ENCODE data around the gene ACTG2.
"Not testable (repeated sequence)": the region's sequence is repeated elsewhere in the genome, so short reads cannot be mapped to it uniquely, and the experiment has no call there.

The ACTG2 gene

DNA sequence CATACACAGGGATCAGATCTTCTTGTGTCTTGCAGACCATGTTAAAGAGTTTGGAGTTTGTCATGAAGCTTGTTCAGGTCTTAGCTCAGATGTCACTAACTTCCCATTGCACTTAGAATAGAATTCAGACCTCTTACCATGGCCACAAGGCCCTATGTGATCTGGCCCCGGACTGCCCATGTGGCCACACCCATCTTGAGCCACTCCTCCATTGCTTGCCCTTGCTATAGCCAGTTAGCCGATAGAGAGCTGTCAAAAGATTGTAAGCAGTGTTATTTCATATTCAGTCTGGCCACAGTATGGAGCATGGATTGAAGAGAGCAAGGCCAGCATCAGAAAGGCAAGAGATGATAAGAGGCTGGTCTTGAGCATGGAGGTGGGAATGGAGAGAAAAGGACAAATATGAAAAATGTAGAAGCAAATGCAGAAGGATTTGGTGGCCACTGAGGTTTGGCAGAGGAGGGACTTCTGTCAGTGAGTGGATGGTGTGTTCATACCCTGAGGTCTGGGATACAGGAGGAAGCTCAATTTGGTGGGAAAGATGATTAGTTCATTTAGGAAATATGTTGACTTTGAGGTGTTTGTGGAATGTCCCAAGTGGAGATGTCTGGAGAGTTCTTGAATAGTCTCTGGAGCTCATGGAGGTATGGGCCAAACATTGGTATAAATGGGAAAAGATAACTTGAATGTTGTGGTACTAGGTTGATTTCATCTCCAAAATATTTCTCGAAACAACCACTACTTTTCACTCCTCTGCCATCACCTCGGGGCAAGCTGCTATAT lies 44.5 kb downstream of the ACTG2 start:
- DNase-seq (ENCODE audit: low read depth) = no peak

DNA sequence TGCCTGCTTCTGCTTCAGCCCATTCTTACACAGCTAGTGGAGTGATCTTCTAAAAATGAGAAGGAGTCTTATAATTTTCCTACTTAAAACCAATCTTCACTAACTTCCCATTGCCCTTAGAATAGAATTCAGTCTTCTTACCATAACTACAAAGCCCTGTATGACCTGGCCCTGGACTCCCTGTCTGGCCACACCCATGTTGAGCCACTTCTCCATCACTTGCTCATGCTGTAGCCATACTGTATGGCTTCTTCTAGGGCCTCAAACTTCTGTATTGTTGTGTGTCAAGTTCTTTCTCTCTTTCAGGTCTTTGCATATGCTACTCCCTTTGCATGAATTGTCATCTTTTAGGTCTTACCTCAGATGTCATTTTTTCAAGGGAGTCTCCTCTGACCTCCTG lies 45.1 kb downstream of the ACTG2 start:
- DNase-seq (ENCODE audit: low read depth) = no peak

- DNase-seq (ENCODE audit: low read depth) = no peak
Observed at GRCh38 chr2:73938718-73939352, 46.0 kb downstream of the ACTG2 start.

DNA sequence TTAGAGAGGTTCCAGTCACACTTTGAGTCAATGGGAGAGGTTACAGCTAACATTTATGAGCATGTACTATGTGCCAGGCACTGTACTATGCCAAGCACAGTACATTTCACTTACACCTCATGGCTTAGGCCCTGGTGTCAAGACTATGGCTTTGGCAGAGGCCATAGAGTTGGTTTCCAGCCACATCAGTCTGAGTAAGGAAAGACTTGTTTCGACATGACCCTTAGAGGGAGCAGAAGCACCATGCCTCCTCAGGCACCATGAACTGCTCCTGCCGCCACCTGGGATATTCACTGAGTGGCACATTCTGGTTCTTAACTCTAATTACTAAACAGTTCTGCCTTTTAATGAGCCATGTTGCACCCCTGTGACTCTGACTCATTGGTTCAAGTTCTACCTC lies 46.6 kb downstream of the ACTG2 start:
- DNase-seq (ENCODE audit: low read depth) = no peak

- not testable (repeated sequence) for DNase-seq (ENCODE audit: low read depth)
Observed at GRCh38 chr2:73940066-73940465, 47.3 kb downstream of the ACTG2 start.

- DNase-seq (ENCODE audit: low read depth) = no peak
Observed at GRCh38 chr2:73942664-73943063, 49.9 kb downstream of the ACTG2 start.

DNA sequence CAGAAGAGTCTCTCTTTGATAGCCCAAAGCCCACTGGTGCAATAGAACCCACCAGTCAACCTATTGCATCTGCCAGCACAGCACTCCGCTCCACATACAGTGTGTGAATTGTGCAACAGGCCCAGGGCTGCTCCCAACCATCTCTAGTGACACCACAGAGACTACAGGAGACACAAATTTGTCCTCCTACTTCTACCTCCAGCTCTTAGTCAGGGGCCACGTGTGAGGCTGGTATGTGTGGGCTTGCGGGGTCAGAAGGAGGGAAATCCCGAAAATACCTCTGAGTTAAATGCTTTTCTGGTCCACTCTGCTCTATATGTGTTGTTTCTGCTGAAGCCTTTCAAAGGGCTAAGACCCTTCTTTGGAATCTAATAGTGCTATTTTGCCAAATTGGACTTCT lies 51.9 kb downstream of the ACTG2 start:
- DNase-seq (ENCODE audit: low read depth) = no peak

DNA sequence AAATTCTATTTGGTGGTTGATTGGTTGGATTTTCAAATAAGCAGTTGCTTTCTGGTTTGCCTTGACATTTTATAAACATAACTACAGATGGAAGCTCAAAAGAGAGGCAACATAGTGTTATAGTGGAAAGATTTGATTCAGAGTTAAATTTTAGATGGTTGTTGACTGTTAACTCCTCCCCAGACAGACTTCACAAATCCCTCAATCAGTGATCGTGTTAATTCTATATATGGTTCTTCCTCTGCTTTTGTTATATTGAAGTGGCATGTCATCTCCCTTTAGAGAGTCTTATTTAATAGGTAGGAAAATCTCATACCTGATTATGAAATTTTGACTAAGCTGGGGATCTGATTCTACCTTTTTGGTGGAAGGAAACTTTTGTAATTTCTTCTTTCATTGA lies 53.4 kb downstream of the ACTG2 start:
- no peak for DNase-seq (ENCODE audit: low read depth)

DNA sequence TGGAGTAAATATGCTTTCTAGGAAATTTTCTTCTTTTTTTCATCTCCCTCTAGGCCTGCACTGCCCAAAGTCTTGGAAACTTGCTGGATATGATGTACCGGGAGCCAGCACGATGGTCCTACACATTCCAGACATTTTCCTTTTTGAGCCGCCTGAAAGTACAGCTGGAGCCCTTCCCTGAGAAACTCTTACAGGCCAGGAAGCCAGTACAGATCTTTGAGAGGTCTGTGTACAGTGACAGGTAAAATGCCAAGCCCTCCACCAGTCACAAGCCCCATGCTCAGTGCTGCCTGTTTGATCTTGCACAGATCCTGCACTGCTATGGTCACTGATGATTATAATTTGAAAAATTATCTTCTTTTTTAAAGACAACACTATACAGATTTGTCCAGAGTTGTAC lies 53.9 kb downstream of the ACTG2 start:
- no peak for DNase-seq (ENCODE audit: low read depth)

DNA sequence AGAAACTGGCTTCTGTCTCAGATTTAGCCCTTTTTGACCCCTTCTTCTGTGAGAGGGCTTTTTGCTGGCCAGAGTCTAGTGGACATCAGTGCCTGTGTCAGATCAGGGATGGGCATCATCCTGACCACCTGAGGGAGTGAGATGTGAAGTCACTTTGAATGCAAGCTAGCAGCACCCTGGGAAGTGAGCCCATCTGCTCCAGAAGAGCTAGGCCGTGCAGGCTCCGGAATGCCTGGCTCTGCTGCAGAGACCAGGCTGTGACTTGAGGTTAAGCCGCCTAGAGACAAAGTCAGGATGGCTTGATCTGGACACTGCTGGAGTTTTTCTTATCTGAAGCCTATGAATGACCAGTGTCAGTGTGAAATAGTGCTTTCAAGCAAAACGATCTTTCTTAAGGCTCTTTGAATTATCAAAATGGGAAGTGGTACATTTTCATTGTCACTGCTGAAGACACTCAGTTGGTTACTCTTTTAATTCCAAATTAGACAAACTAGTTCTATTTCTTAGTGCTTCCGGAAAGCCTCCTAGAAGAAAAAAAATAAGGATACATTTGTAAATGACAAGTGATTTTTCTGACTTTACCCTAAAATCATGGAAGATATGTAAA lies 54.7 kb downstream of the ACTG2 start:
- DNase-seq (ENCODE audit: low read depth) = no peak

DNA sequence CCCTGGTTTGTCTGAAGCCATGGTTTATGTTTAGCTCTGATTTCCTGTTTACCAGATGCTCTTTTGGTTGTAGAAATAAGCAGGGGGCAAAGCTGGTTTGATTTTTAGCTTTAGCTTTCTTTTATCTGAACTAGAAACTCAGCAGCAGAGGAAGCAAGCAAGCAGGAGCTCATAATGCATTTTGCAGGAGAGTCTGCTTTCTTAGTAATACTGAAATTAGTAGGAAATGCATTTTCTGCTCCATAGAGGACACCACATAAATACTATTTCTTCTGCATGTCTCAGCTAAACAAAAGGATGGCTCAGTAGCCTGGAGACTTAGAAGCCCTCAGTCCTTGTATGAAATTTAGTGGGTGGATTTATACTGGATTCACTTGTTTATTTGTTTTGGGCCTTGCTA lies 57.0 kb downstream of the ACTG2 start:
- DNase-seq (ENCODE audit: low read depth) = no peak

DNA sequence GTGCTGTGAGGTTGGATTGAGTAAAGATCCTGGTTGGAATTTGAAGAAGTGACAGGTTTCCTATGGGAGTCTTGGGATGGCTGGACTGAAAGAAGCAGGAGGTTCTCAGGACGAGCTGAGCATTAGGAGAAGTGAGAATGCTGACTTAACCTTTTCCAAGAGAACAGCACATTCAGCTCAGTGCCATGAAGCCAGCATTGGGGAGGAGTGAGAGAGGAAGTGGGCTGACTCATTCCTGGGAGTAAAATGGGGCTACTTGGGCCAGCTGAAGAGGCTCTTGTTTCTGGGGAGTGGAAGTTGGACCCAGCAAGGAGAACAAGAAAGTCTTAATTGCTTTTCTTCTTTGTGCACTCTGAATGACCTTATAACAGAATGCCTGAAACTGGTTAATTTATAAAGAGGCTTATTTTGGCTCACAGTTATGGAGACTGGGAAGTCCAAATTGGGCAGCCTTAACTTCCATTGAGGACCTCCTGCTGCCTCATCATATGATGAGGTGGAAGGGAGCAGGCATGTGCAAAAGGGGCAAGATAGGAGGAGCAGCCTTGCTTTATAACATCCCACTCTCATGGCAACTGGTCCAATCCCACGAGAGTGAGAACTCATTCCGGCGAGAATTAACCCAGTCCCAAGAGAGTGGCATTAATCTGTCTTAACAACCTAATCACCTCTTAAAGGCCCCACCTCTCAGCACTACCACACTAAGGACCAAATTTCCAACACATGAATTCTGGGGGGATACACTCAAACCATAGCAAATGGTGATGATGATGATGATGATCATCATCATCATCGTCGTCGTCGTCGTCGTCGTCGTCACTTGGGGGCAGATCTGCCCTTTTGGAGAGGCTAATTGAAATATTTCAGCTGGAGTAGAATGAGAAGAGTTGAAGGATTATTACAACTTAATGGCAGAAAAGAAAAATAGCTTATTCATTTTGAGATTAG lies 60.0 kb downstream of the ACTG2 start:
- no peak for DNase-seq (ENCODE audit: low read depth)

DNA sequence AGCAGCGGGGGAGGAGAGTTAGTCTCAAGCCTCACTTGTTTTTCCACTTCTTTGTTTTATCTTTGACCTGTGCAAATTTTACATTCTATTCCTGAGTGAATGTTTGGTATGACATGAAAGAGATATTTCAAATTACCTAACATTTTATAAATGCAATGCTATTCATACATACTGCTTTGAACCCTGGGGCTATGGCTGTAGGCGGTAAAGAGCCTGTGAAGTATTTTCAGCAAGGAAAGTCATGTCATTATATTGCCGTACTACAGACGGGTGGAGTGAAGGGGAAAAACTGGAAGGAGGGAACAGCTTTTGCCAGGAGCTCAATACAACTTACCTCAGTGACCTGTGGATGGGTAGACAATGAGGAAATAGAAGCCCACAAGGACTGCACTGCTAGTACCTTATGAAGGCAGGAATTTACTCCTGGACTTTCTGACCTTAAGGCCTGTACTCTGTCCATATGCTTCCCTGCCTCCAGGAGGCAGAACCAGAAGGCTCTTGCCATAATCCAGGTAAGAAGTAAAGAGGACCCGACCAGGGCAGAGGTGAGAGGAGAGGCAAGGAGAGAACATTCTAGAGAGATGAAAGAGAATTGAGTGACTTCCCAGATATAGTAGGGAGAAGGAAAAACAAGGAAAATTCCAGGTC lies 63.5 kb downstream of the ACTG2 start:
- DNase-seq (ENCODE audit: low read depth) = no peak

- DNase-seq (ENCODE audit: low read depth) = no peak
Observed at GRCh38 chr2:73961274-73961673, 68.5 kb downstream of the ACTG2 start.

GRCh38 chr2:73961823-73962615 lies 69.2 kb downstream of the ACTG2 start:
- no peak for DNase-seq (ENCODE audit: low read depth)

DNA sequence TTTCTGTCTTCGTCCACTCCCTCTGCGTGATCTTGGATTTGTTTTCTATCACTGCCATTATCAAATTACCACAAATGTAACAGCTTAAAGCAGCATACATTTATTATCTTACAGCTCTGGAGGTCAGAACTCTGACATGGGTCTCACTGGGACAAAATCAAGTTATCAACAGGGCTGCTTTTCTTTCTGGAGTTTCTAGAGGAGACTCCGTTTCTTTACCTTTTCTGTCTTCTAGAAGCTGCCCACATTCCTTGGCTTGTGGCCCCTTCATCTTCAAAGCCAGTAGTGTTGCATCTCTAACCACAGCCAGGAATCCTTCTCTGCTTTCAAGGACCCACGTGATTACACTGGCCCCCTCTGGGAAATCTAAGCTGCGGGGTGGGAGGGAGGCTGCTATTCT lies 70.0 kb downstream of the ACTG2 start:
- no peak for DNase-seq (ENCODE audit: low read depth)

DNA sequence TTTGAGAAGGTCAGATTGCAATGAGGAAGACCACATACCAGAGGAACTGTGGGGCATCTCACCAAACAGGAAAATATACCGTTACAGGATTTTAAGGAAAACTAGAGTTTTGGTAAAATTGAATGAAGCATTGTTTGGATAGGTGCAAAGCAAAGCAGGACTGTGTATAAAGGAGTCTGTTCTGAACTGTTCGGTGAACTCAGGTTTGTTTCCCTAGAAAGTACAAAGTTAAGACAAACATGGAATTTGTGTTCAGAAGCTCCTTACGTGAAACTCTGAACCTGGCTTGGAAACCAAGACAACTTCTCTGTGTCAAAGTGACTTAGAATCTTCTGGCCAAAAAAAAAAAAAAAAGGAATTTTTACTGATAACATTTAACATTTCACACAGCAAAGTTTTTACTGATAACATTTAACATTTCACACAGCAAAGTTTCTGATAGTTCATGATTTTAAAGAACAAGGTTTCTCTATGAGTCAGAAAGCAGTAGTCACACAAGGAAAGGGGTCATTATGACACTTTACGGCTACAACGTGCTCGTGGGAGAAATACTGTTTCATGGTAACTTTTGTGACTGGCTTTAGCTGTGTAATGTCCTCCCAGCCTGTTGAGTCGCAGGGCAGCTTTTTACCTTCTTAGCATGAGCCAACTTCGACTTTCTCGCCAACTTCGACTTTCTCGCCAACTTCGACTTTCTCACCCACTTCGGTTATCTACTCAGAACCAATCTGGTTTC lies 70.7 kb downstream of the ACTG2 start:
- DNase-seq (ENCODE audit: low read depth) = no peak

GRCh38 chr2:73964223-73964622 lies 71.4 kb downstream of the ACTG2 start:
- no peak for DNase-seq (ENCODE audit: low read depth)

DNA sequence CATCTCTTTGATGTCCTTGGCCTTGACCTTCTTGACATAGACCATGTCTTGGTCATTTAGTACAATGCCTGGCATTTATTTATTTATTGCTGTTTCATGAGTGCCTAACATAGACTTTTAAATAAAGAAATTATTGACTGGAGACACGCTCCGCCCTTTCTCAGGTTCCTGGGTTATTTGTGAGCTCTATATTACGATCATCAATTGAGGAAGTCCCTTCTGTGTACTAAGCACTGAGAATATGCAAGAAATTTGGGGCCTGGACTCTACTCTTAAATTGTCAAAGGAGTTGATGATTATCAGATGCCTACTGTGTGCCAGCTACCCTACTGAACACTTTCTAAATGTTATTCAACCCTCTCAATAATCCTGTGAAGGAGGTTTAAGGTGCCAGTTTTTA lies 72.2 kb downstream of the ACTG2 start:
- no peak for DNase-seq (ENCODE audit: low read depth)

- no peak for DNase-seq (ENCODE audit: low read depth)
Observed at GRCh38 chr2:73968357-73968937, 75.6 kb downstream of the ACTG2 start.
